ENCODE data around the gene FREM1.

FREM1 gene

DNA sequence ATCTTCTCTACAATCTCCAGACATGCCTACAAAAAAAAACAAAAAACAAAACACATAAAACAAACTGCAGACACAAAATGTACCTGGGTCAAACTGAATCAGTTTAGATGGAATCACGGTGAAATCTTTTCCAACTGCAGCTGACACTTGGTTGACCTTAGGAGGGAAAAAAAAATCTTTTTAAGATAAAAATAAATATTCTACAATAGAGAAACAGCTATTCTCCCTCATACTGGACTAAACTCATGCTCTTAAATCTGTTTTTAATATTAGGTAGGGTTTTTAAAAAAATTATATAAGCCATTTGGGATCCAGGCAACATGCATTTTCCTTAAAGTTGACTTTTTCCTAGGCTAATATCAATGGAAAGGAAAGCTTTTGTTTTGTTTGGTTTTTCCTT is 153.9 kb downstream of the FREM1 start:
- DNase-seq (ENCODE audit: low spot score) = no peak

- DNase-seq (ENCODE audit: low spot score) = no peak
Observed at GRCh38 chr9:14752871-14753270, 157.4 kb downstream of the FREM1 start.

DNA sequence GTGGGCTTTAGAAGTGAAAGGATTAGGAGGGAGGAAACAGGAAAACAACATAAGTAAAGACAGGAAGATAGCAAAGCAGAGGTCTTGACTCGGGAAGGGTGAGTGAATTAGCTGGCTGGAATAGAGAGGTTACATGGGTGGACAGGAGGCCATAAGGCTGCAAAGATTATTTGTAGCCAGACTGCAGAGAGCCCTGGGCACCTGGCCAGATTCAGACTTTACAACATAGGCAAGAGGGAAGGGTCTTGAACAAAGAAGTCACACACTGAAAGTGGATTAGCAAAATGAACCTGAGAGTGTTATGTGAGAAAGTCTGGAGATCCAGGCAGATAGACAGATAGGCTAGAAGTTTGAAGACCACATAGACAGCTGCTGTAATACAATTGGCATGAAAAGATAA is 158.0 kb downstream of the FREM1 start:
- no peak for DNase-seq (ENCODE audit: low spot score)

GRCh38 chr9:14750821-14751220 is 159.4 kb downstream of the FREM1 start:
- no peak for DNase-seq (ENCODE audit: low spot score)

- no peak for DNase-seq (ENCODE audit: low spot score)
Observed at GRCh38 chr9:14749741-14750211, 160.5 kb downstream of the FREM1 start.

- no peak for DNase-seq (ENCODE audit: low spot score)
Observed at GRCh38 chr9:14748373-14748772, 161.9 kb downstream of the FREM1 start.

- no peak for DNase-seq (ENCODE audit: low spot score)
Observed at GRCh38 chr9:14747111-14747510, 163.1 kb downstream of the FREM1 start.

DNA sequence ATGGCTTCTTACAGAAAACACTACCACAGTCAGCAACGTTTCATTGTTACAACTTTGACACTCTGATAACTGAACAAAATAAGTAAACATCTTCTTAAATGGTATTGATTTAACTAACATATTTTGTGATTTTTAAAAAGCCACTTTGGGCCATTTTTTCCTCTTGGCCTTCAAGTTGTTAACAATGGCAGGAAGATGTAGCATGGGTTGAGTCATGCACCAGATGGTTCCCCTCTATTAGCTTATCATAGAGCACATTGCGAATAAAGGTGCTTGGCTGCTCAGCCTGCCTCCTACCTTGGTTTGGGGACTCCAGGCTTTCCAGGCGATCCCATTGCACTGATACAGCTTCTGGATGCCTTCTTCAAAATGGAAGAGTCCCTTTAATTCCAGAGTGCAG is 163.6 kb downstream of the FREM1 start:
- DNase-seq (ENCODE audit: low spot score) = no peak

- DNase-seq (ENCODE audit: low spot score) = no peak
Observed at GRCh38 chr9:14744768-14745167, 165.5 kb downstream of the FREM1 start.

GRCh38 chr9:14741369-14741768 is 168.9 kb downstream of the FREM1 start:
- no peak for DNase-seq (ENCODE audit: low spot score)

DNA sequence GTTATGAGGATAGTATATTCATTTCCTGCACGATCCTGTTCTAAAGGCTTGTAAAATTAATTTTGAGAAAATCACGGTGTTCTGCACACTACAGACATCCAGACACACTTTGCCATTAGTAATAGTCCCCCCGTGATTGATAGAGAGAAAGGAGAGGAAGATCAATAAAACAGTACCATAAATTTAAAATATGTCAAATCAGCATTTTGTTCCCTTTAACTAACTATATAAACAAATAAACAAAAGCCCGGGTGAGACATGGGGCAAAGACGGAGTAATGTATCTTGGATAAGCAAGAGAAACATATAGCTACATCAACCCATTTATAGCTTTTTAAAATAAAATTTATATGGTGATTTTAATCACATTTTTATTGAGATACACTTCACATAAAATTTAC is 177.1 kb downstream of the FREM1 start:
- no peak for DNase-seq (ENCODE audit: low spot score)

DNA sequence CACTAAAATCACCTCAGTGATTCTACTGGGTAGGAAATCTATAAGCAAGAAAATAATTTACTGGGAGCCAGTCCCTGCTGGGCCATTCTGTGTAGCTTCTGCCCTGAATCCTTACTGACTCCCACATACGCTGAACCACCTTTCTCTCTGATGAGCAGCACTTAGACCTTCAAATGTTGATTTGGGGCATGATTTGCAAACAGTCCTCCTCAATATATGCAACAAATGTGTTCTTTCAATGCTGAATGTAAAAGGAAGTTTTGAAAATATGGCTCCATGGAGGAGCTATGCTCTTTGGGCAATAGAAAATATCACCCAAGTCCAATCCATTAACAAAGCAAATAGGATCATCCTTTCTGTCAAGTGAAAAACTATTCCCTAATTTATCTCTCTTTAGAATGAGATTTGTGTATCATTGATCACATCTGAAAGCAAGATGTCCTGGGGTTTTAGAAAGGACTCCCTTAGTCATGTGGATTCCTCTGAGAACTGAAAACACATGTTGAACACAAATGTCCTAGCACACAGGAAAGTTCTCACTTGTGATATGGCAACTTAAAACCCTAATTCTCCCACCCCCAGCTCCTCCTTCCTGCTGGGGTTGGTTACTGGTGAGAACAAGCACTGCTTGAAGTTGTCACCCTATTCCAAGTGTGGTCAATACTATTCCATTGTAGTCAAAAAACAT is 178.8 kb downstream of the FREM1 start:
- DNase-seq (ENCODE audit: low spot score) = no peak

DNA sequence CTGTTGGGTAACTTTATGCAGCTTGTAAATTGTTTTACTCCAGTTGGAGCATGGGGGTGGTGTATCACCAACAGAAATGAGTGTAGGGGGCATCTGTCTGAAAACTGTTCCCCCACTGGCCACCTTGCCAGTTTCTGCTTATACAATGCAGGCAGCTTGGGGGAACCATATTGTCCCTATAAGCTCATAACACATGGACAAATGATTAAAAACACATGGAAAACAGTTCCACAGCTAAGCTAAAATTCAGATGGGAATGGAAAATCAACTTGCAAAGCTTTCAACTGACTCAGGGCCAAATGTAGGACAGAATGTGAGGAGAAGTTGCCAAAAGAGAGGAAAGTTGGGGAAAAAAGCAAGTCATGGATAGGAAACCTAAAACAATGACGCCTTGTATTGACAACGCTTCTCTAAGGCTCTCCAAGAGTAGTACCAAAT is 179.7 kb downstream of the FREM1 start:
- DNase-seq (ENCODE audit: low spot score) = no peak

GRCh38 chr9:14723301-14723700 is 186.9 kb downstream of the FREM1 start:
- DNase-seq (ENCODE audit: low spot score) = no peak

- no peak for DNase-seq (ENCODE audit: low spot score)
Observed at GRCh38 chr9:14722391-14723035, 187.7 kb downstream of the FREM1 start, which contains the start of gene CER1. Gene CER1, minus strand, starts transcription at chr9:14722733. Its CDS starts 61 bp downstream, at chr9:14722672.

DNA sequence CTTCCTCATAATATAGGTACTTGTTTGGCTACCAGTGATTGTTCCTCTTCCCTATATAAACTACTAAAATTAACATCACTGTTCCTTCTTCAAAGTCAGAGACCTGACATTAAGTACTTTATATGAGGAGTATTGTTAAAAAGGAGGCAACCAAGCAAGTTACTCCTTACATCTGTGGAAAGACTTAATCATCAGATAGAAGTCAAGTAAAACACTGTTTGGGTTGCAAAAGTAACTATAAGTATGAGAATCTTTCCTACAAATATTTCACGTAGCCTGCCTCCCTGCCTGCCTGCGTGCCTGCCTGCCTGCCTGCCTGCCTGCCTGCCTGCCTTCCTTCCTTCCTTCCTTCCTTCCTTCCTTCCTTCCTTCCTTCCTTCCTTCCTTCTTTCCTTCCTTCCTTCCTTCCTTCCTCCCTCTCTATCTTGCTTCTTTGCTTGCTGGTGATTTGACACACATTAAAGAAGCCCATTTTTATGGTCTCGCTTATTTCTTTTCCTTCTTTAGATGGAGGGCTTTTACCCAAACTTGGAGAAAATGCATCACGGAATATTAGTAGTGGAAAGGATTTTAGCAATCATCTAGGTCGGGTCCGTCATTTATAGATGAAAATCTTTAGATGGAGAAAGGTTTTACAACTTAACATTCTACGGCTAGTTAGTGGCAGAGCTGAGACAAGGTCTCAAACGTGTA is 190.9 kb downstream of the FREM1 start:
- DNase-seq (ENCODE audit: low spot score) = no peak

- DNase-seq (ENCODE audit: low spot score) = no peak
Observed at GRCh38 chr9:14715102-14715501, 195.1 kb downstream of the FREM1 start.

GRCh38 chr9:14713187-14713767 is 197.0 kb downstream of the FREM1 start:
- DNase-seq (ENCODE audit: low spot score) = no peak

DNA sequence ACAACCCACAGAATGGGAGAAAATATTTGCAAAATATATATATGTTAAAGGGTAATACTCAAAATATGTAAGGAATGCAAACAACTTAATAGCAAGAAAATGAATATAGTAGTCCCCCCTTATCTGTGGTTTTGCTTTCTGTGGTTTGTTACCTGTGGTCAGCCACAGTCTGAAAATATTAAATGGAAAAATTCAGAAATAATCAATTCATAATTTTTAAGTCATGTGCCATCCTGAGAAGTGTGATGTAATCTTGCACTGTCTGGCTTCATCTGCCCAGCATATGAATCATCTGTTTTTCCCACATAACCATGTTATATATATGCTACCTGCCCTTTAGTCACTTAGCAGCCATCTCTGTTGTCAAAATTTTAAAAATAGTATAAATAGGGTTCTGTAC is 199.4 kb downstream of the FREM1 start:
- DNase-seq (ENCODE audit: low spot score) = peak; percentile 22

- no peak for DNase-seq (ENCODE audit: low spot score)
Observed at GRCh38 chr9:14706530-14707140, 203.6 kb downstream of the FREM1 start.

DNA sequence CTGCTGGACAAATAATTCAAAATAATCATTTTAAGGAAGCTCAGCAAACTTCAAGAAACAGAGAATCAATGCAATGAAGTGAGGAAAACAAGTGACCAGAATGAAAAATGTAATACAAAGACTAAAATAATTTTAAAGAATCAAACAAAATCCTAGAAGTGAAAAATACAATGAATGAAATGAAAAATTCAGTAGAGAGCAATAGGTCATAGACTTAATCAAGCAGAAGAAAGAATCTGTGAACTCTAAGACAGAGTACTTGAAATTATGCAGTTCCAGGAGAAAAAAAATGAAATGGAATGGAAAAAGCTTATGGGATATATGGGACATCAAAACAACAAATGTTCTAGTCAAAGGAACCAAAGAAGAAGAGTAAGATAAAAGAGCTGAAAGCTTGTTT is 205.1 kb downstream of the FREM1 start:
- DNase-seq (ENCODE audit: low spot score) = no peak

DNA sequence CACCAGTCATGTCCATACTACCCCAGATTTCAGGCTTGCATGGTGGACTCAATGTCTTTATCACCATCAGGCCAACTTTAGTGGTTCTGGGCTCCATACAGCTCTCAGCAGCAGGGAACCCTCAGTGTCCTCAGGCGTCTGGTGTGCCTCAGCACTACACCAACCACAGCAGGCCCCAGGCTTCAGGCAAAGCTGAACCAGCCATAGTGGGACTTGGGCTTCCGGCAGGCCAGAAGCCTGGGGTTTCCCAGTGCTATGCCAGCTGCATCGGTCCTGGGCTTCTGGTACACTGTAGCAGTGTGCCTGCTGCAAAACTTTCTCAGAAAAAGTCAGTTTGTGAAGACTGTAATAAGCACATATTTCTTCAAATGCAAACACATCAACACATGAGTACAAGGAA is 205.9 kb downstream of the FREM1 start:
- DNase-seq (ENCODE audit: low spot score) = no peak
